Prostate gland (tissue), 2 donors: Measurements from ENCODE around the gene MLN.

Source experiments
- POLR2A ChIP-seq: fragments of 450-650 bp; IDR thresholded peaks from one replicate; pipeline ENCODE4 v1.6.1; 2016; ENCODE audit warnings: antibody characterized with exemption, mild to moderate bottlenecking
- POLR2AphosphoS5 ChIP-seq: sonication (generic); formaldehyde crosslinking; IDR thresholded peaks from one replicate; pipeline ENCODE4 v1.6.1; 2017; ENCODE audit warnings: antibody characterized with exemption
- TF ChIP-seq, protein P1 (sequence below), 4 experiments: fragments of 200-600 bp in 2 of 4; fragments of 450-650 bp in 2 of 4; sonication (generic) in 2 of 4; IDR thresholded peaks; 1 replicate in 3 of 4; 2 replicates in 1 of 4; pipeline ENCODE4 v1.5.1; 2016 to 2019; ENCODE audit warnings: antibody characterized with exemption in 4 of 4, mild to moderate bottlenecking in 2 of 4, moderate library complexity in 2 of 4

DNA sequence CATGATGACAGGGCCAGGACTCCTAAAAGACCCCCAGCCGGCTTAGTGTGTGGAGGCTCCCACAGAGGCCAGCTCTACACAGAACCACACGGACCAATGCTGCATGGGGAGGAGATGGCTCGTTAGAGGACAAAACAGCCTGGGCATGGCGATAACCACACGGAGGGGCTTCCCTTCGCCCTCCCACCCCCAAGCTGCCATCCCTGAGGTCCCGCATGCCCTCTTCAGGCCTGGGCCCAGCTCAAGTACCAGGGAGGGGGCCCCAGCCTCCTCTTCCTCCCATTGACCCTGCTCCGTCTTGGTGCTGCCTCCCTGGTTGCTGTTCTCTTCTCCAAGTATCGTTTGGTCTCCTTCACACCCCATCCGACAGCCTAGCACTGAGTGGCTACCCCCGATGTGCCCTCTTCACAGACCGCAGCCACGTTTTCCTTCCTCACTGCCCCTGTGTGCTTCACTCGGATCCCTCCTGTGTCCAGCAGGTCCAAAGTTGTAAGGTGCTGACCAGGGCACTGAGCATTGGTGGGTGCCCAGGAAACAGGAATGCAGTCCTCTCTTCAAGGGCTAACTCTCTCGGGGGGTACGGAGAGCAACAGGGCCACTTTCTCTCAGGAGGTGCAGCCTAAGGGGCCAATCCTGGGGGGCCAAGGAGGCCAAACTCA lies 9.6 kb upstream of the MLN start:
- TF ChIP-seq POLR2A (no peak), POLR2AphosphoS5 (no peak)
- TF ChIP-seq, protein P1, sequence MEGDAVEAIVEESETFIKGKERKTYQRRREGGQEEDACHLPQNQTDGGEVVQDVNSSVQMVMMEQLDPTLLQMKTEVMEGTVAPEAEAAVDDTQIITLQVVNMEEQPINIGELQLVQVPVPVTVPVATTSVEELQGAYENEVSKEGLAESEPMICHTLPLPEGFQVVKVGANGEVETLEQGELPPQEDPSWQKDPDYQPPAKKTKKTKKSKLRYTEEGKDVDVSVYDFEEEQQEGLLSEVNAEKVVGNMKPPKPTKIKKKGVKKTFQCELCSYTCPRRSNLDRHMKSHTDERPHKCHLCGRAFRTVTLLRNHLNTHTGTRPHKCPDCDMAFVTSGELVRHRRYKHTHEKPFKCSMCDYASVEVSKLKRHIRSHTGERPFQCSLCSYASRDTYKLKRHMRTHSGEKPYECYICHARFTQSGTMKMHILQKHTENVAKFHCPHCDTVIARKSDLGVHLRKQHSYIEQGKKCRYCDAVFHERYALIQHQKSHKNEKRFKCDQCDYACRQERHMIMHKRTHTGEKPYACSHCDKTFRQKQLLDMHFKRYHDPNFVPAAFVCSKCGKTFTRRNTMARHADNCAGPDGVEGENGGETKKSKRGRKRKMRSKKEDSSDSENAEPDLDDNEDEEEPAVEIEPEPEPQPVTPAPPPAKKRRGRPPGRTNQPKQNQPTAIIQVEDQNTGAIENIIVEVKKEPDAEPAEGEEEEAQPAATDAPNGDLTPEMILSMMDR (IDR thresholded peaks at IDR 0.05): no peak
